Mesendoderm (in vitro differentiated cells): Measurements from ENCODE around the gene NTRK3.

Experiments
- DNase-seq: peaks from one replicate; pipeline ENCODE4 v3.0.0; 2013
- H2AK5ac ChIP-seq: 2 replicates; pipeline ENCODE4 v1.6.1; 2013; ENCODE audit warnings: low read length, inconsistent platforms
- H2BK120ac ChIP-seq: 2 replicates; pipeline ENCODE4 v1.6.1; 2013; ENCODE audit warnings: low read depth, mild to moderate bottlenecking, low read length, moderate library complexity, mixed read lengths
- H2BK15ac ChIP-seq: replicated peaks from 2 replicates; pipeline ENCODE4 v1.6.1; 2013; ENCODE audit warnings: low read depth, mild to moderate bottlenecking, moderate library complexity
- H2BK5ac ChIP-seq: 2 replicates; pipeline ENCODE4 v1.6.1; 2013; ENCODE audit warnings: low read length, inconsistent platforms
- H3K18ac ChIP-seq: 2 replicates; pipeline ENCODE4 v1.6.1; 2013; ENCODE audit warnings: mild to moderate bottlenecking, low read length, mixed read lengths
- H3K23ac ChIP-seq: one replicate; pipeline ENCODE4 v1.6.1; 2013; ENCODE audit warnings: low read length
- H3K27ac ChIP-seq: 2 replicates; pipeline ENCODE4 v1.5.1; 2013; ENCODE audit warnings: low read depth, mild to moderate bottlenecking, inconsistent platforms, low read length, moderate library complexity
- H3K27me3 ChIP-seq: 2 replicates; pipeline ENCODE4 v1.6.1; 2013; ENCODE audit warnings: low read length, control low read depth, mild to moderate bottlenecking, inconsistent platforms; ENCODE audit not compliant: insufficient read depth, poor library complexity
- H3K36me3 ChIP-seq: 2 replicates; pipeline ENCODE4 v1.6.1; 2013; ENCODE audit warnings: low read length, inconsistent platforms; ENCODE audit not compliant: control insufficient read depth, insufficient read depth
- H3K4ac ChIP-seq: one replicate; pipeline ENCODE4 v1.6.1; 2013; ENCODE audit warnings: low read depth, mild to moderate bottlenecking, low read length, moderate library complexity
- H3K4me1 ChIP-seq: 2 replicates; pipeline ENCODE4 v1.6.1; 2013; ENCODE audit warnings: low read depth, low read length, inconsistent platforms; ENCODE audit not compliant: control insufficient read depth
- H3K4me2 ChIP-seq: 2 replicates; pipeline ENCODE4 v1.6.1; 2013; ENCODE audit warnings: low read length
- H3K4me3 ChIP-seq: 2 replicates; pipeline ENCODE4 v1.5.1; 2013; ENCODE audit warnings: mild to moderate bottlenecking, low read length
- H3K56ac ChIP-seq: one replicate; pipeline ENCODE4 v1.6.1; 2013; ENCODE audit warnings: low read length
- H3K79me1 ChIP-seq: 2 replicates; pipeline ENCODE4 v1.6.1; 2013; ENCODE audit warnings: low read length, inconsistent platforms
- H3K79me2 ChIP-seq: 2 replicates; pipeline ENCODE4 v1.6.1; 2013; ENCODE audit warnings: mild to moderate bottlenecking, low read length; ENCODE audit not compliant: control insufficient read depth, insufficient read depth
- H3K9ac ChIP-seq: 2 replicates; pipeline ENCODE4 v1.6.1; 2013; ENCODE audit warnings: low read length, inconsistent platforms
- H4K5ac ChIP-seq: one replicate; pipeline ENCODE4 v1.6.1; 2013; ENCODE audit warnings: low read length
- H4K8ac ChIP-seq: one replicate; pipeline ENCODE4 v1.6.1; 2013; ENCODE audit warnings: low read depth, mild to moderate bottlenecking, control low read depth, low read length, moderate library complexity
- WGBS: extraction: QIAGEN DNeasy Blood & Tissue Kit; methylation state at CpG from one replicate; pipeline ENCODE4 v1.1.7; 2013; ENCODE audit warnings: low lambda C conversion rate, missing lambda C conversion rate; ENCODE audit not compliant: insufficient coverage; ENCODE audit errors: extremely low coverage; 5-methylcytosine and 5-hydroxymethylcytosine counted together

The NTRK3 gene

DNA sequence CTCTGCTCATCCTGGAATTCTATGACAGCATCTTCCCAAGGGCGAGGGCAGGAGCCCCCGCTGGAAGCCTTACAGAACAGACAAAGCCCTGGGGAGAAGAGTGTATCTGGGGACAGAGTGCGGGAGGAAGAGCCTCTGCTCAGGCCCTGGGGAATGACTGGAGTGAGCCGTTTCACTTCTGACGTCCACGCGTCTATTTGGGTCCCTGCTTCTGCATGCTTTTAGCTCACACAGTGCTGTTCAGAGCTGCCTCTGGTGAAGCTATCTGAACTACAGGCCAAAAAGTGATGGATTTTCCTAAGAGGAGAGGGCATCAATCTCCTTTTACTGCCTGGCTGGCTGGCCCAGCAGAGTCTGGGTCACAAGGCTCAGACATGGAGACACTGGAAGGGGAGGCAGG lies 311.8 kb downstream of the NTRK3 start:
- H3K79me1 ChIP-seq: no peaks in the 10 kb centered on the region
- no peaks in the 10 kb centered on the region for H3K27me3 ChIP-seq
- no peak overlapping the region for H3K18ac ChIP-seq
- no peak overlapping the region for H3K4me2 ChIP-seq
- H2BK5ac ChIP-seq: no peak overlapping the region
- H3K79me2 ChIP-seq: no peaks in the 10 kb centered on the region
- H2BK120ac ChIP-seq: no peak overlapping the region
- no peaks in the 10 kb centered on the region for H3K4me1 ChIP-seq
- H2AK5ac ChIP-seq: no peak overlapping the region
- no peak overlapping the region for H3K23ac ChIP-seq
- H2BK15ac ChIP-seq: no peak overlapping the region
- DNase-seq: no peak
- WGBS: no CpG with 5 or more reads among the region's 7 CpGs
- H3K4me3 ChIP-seq: no peak overlapping the region
- no peak overlapping the region for H3K56ac ChIP-seq
- H4K8ac ChIP-seq: no peak overlapping the region
- no peak overlapping the region for H3K27ac ChIP-seq
- no peak overlapping the region for H4K5ac ChIP-seq
- H3K36me3 ChIP-seq: no peaks in the 10 kb centered on the region
- no peak overlapping the region for H3K4ac ChIP-seq
- H3K9ac ChIP-seq: no peak overlapping the region

DNA sequence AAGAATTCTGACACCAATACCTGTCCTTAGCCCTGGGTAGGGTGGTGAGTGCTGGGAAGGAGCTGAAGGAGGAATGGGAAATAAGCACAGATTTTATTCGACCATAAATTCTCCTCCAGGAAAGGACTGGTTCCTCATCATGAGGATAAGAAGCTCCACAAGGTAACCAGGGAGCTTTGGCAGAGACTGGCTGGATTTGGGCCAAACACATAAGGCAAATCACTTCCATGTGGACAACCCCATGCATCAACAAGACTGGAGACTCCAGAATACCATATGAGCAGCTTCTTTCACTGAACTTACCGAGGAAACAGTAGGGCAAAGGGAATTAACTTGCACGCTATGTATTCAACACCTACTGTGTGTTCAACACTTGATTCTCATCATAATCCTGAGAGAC lies 312.5 kb downstream of the NTRK3 start:
- H2BK15ac ChIP-seq: no peak overlapping the region
- H3K79me1 ChIP-seq: no peaks in the 10 kb centered on the region
- no peaks in the 10 kb centered on the region for H3K79me2 ChIP-seq
- H3K36me3 ChIP-seq: no peaks in the 10 kb centered on the region
- no peak overlapping the region for H2BK120ac ChIP-seq
- H3K27ac ChIP-seq: no peak overlapping the region
- no peak overlapping the region for H3K18ac ChIP-seq
- WGBS: no CpG with 5 or more reads among the region's 3 CpGs
- H3K56ac ChIP-seq: no peak overlapping the region
- H3K27me3 ChIP-seq: no peaks in the 10 kb centered on the region
- H4K5ac ChIP-seq: no peak overlapping the region
- no peak overlapping the region for H3K4me3 ChIP-seq
- no peak overlapping the region for H2AK5ac ChIP-seq
- H3K4ac ChIP-seq: no peak overlapping the region
- H3K4me1 ChIP-seq: no peaks in the 10 kb centered on the region
- no peak overlapping the region for H3K4me2 ChIP-seq
- no peak for DNase-seq
- H3K23ac ChIP-seq: no peak overlapping the region
- H3K9ac ChIP-seq: no peak overlapping the region
- H2BK5ac ChIP-seq: no peak overlapping the region
- H4K8ac ChIP-seq: no peak overlapping the region

DNA sequence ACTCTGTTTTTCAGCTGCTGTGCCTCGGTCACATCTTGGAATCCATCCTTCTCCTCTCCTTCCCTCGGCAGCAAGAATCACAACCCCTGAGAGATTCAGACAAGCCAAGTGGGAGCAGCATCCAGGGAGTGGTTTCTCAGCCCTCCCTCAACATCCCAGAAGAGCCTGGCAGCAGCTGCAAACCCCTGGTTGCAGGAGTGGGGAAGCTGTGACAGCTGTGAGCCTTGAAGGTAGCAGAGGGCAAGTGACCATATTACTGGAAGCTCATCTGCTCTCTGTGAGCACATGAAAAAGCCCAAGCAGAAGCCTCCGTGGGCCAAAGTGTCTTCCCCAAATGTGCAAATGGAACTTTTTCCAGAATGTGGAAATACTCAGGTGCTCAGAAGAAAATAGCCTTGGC lies 312.9 kb downstream of the NTRK3 start:
- Histone ChIP-seq H3K23ac (no peak overlapping the region), H2BK15ac (no peak overlapping the region), H3K4me1 (no peaks in the 10 kb centered on the region), H3K27ac (no peak overlapping the region), H2BK120ac (no peak overlapping the region), H3K4ac (no peak overlapping the region), H4K5ac (no peak overlapping the region), H3K36me3 (no peaks in the 10 kb centered on the region), H3K4me2 (no peak overlapping the region), H3K56ac (no peak overlapping the region), H4K8ac (no peak overlapping the region), H2BK5ac (no peak overlapping the region), H3K79me1 (no peaks in the 10 kb centered on the region), H3K79me2 (no peaks in the 10 kb centered on the region), H3K18ac (no peak overlapping the region), H3K9ac (no peak overlapping the region), H3K27me3 (no peaks in the 10 kb centered on the region), H3K4me3 (no peak overlapping the region), H2AK5ac (no peak overlapping the region)
- WGBS: no CpG with 5 or more reads among the region's 3 CpGs
- DNase-seq: no peak

DNA sequence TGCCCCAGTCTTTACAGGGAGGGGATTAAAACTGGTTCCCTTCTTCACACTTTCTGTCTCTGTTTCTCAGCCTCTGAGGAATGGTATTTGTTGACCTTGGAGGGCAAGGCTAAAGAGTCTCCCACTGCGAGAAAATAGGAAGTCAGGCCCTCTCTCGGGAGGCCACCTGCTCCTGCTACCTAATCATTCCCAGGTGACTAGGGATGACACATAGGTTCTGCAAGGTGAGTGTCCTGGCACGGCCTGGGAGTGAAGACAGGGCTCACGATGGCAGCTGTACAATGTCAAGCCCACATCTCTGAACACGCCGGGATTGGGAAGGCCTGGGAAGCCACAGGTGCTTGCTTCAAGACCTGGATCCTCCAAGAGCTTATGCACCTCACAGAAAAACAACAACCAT lies 314.2 kb downstream of the NTRK3 start:
- no peak overlapping the region for H3K9ac ChIP-seq
- H4K8ac ChIP-seq: no peak overlapping the region
- H2BK5ac ChIP-seq: no peak overlapping the region
- H2BK15ac ChIP-seq: no peak overlapping the region
- no peak overlapping the region for H3K27ac ChIP-seq
- H3K4me3 ChIP-seq: no peak overlapping the region
- no peaks in the 10 kb centered on the region for H3K79me1 ChIP-seq
- no peak overlapping the region for H4K5ac ChIP-seq
- H3K23ac ChIP-seq: no peak overlapping the region
- no peak overlapping the region for H3K4me2 ChIP-seq
- no peak overlapping the region for H3K56ac ChIP-seq
- no peaks in the 10 kb centered on the region for H3K4me1 ChIP-seq
- H3K79me2 ChIP-seq: no peaks in the 10 kb centered on the region
- no peak overlapping the region for H3K18ac ChIP-seq
- no peak overlapping the region for H2AK5ac ChIP-seq
- no CpG with 5 or more reads among the region's 6 CpGs for WGBS
- peak; percentile 30 for DNase-seq
- no peaks in the 10 kb centered on the region for H3K36me3 ChIP-seq
- H2BK120ac ChIP-seq: no peak overlapping the region
- H3K27me3 ChIP-seq: no peaks in the 10 kb centered on the region
- no peak overlapping the region for H3K4ac ChIP-seq

DNA sequence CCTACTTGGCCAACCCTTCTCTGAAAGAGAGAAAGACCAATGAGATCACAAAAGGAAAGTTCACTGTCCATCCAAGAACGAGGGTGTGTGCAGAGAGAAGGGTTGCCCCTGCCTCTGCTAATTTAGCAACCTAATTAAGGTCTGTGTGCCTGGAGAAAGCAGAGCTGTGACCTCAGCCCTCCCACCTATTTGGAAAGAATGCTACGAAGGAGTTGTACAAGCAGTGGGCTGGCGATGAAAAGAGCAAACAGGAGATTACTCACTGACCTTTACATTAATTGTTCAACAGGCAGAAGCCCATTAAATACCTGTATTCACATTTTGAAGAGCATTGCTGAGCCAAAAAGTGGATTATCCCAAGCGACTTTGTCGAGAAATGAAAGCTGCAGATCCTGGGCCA lies 314.9 kb downstream of the NTRK3 start:
- H3K36me3 ChIP-seq: no peaks in the 10 kb centered on the region
- no peak overlapping the region for H2BK5ac ChIP-seq
- no peak overlapping the region for H3K23ac ChIP-seq
- H3K4me1 ChIP-seq: no peaks in the 10 kb centered on the region
- no peak overlapping the region for H3K56ac ChIP-seq
- no peak overlapping the region for H3K4ac ChIP-seq
- H2AK5ac ChIP-seq: no peak overlapping the region
- no peak overlapping the region for H4K5ac ChIP-seq
- no peak overlapping the region for H3K4me2 ChIP-seq
- WGBS: no CpG with 5 or more reads among the region's 5 CpGs
- no peak overlapping the region for H3K9ac ChIP-seq
- no peak overlapping the region for H4K8ac ChIP-seq
- H3K4me3 ChIP-seq: no peak overlapping the region
- H2BK15ac ChIP-seq: no peak overlapping the region
- DNase-seq: no peak
- H2BK120ac ChIP-seq: no peak overlapping the region
- H3K18ac ChIP-seq: no peak overlapping the region
- no peak overlapping the region for H3K27ac ChIP-seq
- H3K79me1 ChIP-seq: no peaks in the 10 kb centered on the region
- no peaks in the 10 kb centered on the region for H3K79me2 ChIP-seq
- H3K27me3 ChIP-seq: no peaks in the 10 kb centered on the region

DNA sequence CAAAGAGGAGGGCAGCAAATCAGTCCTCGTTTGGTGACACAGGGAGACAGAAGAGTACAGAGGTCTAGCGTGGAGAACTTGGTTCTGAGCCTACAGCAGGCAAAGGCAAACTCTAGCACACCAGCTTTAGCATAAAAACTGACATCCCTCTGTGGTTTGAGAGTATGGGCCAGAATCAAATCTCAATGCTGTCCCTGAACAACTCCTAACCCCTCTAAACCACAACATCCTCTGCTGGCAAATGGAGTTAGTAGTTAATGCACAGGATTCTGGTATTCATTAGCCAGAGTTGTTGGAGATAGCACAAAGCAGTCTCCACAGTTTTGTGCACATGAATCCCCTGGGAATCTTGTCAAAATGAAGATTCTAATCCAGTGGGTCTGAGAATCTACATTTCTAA lies 315.8 kb downstream of the NTRK3 start:
- H3K23ac ChIP-seq: no peak overlapping the region
- no peaks in the 10 kb centered on the region for H3K79me2 ChIP-seq
- no peak for DNase-seq
- no peaks in the 10 kb centered on the region for H3K79me1 ChIP-seq
- no peak overlapping the region for H3K4ac ChIP-seq
- H3K4me2 ChIP-seq: no peak overlapping the region
- no peak overlapping the region for H2AK5ac ChIP-seq
- H4K5ac ChIP-seq: no peak overlapping the region
- no peaks in the 10 kb centered on the region for H3K27me3 ChIP-seq
- H2BK15ac ChIP-seq: no peak overlapping the region
- no peaks in the 10 kb centered on the region for H3K4me1 ChIP-seq
- H3K18ac ChIP-seq: no peak overlapping the region
- no peak overlapping the region for H3K27ac ChIP-seq
- no peak overlapping the region for H3K9ac ChIP-seq
- WGBS: no CpG with 5 or more reads among the region's 2 CpGs
- no peaks in the 10 kb centered on the region for H3K36me3 ChIP-seq
- no peak overlapping the region for H2BK5ac ChIP-seq
- no peak overlapping the region for H2BK120ac ChIP-seq
- no peak overlapping the region for H3K56ac ChIP-seq
- H4K8ac ChIP-seq: no peak overlapping the region
- no peak overlapping the region for H3K4me3 ChIP-seq
